ENCODE results near the gene LENEP. TPM values are rescaled to one million over a fixed set of nuclear protein-coding genes. Genes with fewer than 3 reads are reported as not detected.

LENEP gene
- polyA plus RNA-seq, 1 experiment, result not detected

DNA sequence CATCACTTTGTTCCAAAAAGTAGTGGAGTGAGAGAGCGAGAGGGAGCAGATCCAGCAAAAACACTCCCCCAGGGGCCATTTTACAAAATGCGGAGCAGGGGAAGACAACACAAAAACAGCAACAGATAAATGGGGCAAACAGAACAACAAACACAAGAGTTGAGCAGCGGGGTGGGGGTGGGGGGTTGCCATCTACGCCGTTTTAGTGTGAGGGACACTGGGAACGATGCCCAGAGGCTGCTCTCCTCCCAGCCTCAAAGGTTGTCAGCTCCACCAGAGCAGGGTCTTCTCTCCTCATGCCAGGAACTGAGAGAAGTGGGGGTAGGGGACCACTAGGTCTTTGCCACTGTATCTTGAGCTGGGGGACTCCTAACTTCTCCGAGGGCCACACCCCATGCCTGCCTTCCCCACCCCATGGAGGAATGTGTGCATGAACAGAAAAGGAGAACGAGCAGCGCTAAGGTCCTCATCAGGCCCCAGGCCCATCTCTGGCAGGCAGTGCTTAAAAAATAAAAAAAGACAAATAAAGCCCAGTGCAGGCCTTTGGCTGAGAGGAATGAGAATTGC is 36.2 kb upstream of the LENEP start:
- no peak for TF ChIP-seq CTCF (IDR thresholded peaks at IDR 0.05; ENCODE audit: insufficient read depth, low read depth, low read length)
- Histone ChIP-seq H3K36me3 (ENCODE audit: control insufficient read depth, insufficient read depth, low read length) (peaks cover 3% of the 10 kb centered on the region; the same call in 1 of the 2 replicates), H3K4me3 (ENCODE audit: low read depth, low read length) (no peak overlapping the region), H3K27me3 (ENCODE audit: control insufficient read depth, insufficient read depth, low read length) (no peaks in the 10 kb centered on the region)
- ChIA-PET POLR2A (no interaction called here), CTCF (interaction anchor here (1.2 to 5.8 kb wide), 7 partner anchors 10 to 104 kb away, joined by 3 to 36 read pairs (median 10); partner anchors contain the start of gene SHC1)
- DNase-seq (ENCODE audit: low read depth), result no peak

- no peak overlapping the region for H3K4me3 ChIP-seq (ENCODE audit: low read depth, low read length)
- ChIA-PET POLR2A (no interaction called here), CTCF (interaction anchor here (0.6 to 5.8 kb wide), 2 partner anchors 41 to 191 kb away, joined by 3 to 36 read pairs; no protein-coding TSS in a partner anchor)
- DNase-seq (ENCODE audit: low read depth), result no peak
- H3K27me3 ChIP-seq (ENCODE audit: control insufficient read depth, insufficient read depth, low read length), result no peaks in the 10 kb centered on the region
- peaks cover 4% of the 10 kb centered on the region; the same call in 1 of the 2 replicates for H3K36me3 ChIP-seq (ENCODE audit: control insufficient read depth, insufficient read depth, low read length)
- no peak for TF ChIP-seq CTCF (IDR thresholded peaks at IDR 0.05; ENCODE audit: insufficient read depth, low read depth, low read length)
These were observed 35.4 kb upstream of the LENEP start for GRCh38 chr1:154958036-154958435.

- DNase-seq (ENCODE audit: low read depth), result no peak
- POLR2A ChIA-PET, result no interaction called here
- CTCF ChIA-PET, result interaction anchor here (0.6 to 4.6 kb wide), 2 partner anchors 39 to 190 kb away, joined by 3 to 54 read pairs; no protein-coding TSS in a partner anchor
- Histone ChIP-seq H3K27me3 (ENCODE audit: control insufficient read depth, insufficient read depth, low read length) (no peaks in the 10 kb centered on the region), H3K36me3 (ENCODE audit: control insufficient read depth, insufficient read depth, low read length) (peaks cover 10% of the 10 kb centered on the region), H3K4me3 (ENCODE audit: low read depth, low read length) (no peak overlapping the region)
- TF ChIP-seq CTCF (IDR thresholded peaks at IDR 0.05; ENCODE audit: insufficient read depth, low read depth, low read length), result no peak
These were observed 34.5 kb upstream of the LENEP start for GRCh38 chr1:154958681-154959425.

- CTCF ChIA-PET, result interaction anchor here (4.6 kb wide), 1 partner anchor 38 kb away, joined by 54 read pairs; no protein-coding TSS in a partner anchor
- no peak for DNase-seq (ENCODE audit: low read depth)
- H3K27me3 ChIP-seq (ENCODE audit: control insufficient read depth, insufficient read depth, low read length), result no peaks in the 10 kb centered on the region
- peaks cover 12% of the 10 kb centered on the region for H3K36me3 ChIP-seq (ENCODE audit: control insufficient read depth, insufficient read depth, low read length)
- no peak overlapping the region for H3K4me3 ChIP-seq (ENCODE audit: low read depth, low read length)
- TF ChIP-seq CTCF (IDR thresholded peaks at IDR 0.05; ENCODE audit: insufficient read depth, low read depth, low read length), result no peak
- POLR2A ChIA-PET, result interaction anchor here (0.6 kb wide), 1 partner anchor 10 kb away, joined by 5 read pairs; no protein-coding TSS in a partner anchor
These were observed 34.0 kb upstream of the LENEP start for GRCh38 chr1:154959426-154959780.

GRCh38 chr1:154960446-154961136 is 32.8 kb upstream of the LENEP start:
- ChIA-PET POLR2A (interaction anchor here (0.6 to 1.5 kb wide), 2 partner anchors 12 to 13 kb away, joined by 5 to 13 read pairs; no protein-coding TSS in a partner anchor), CTCF (interaction anchor here (0.5 to 6.1 kb wide), 13 partner anchors 9 to 401 kb away, joined by 3 to 54 read pairs (median 4); partner anchors contain the start of genes ADAM15, PMVK and SHC1)
- H3K4me3 ChIP-seq (ENCODE audit: low read depth, low read length), result peak overlapping the region; percentile 63
- TF ChIP-seq CTCF (IDR thresholded peaks at IDR 0.05; ENCODE audit: insufficient read depth, low read depth, low read length), result no peak
- DNase-seq (ENCODE audit: low read depth), result no peak
- peaks cover 19% of the 10 kb centered on the region for H3K36me3 ChIP-seq (ENCODE audit: control insufficient read depth, insufficient read depth, low read length)
- no peaks in the 10 kb centered on the region for H3K27me3 ChIP-seq (ENCODE audit: control insufficient read depth, insufficient read depth, low read length)
